ENCODE results near the gene IGSF9B.

GRCh38 chr11:133966921-133967598, 10.3 kb upstream of the IGSF9B start:
- TF ChIP-seq CTCF (IDR thresholded peaks at IDR 0.05; ENCODE audit: insufficient read depth, low read length, poor library complexity, severe bottlenecking), result no peak
- no peak for TF ChIP-seq EZH2phosphoT487 (conservative IDR thresholded peaks at IDR 0.05; ENCODE audit: low read length)
